Activated naive CD4-positive, alpha-beta T cell treated with anti-CD3 and anti-CD28 coated beads for 36 hours (primary cell): ENCODE results near the gene IGSF9B. TPM values are rescaled to one million over a fixed set of nuclear protein-coding genes. Genes with fewer than 3 reads are reported as not detected.

Experiments used
- CTCF ChIA-PET: fragments of 350-600 bp; sonication (Branson Sonifier 250); formaldehyde crosslinking; loops from one replicate; lab custom pipeline; 2021; ENCODE audit warnings: antibody characterized with exemption; lab: Charles Lee
- DNase-seq: peaks from one replicate; pipeline ENCODE4 v3.0.0-alpha.2; 2020
- H3K27ac Mint-ChIP-seq: one replicate; pipeline ENCODE4 v1.8.0; 2021; ENCODE audit warnings: mild to moderate bottlenecking, mixed read lengths
- H3K27me3 Mint-ChIP-seq: one replicate; pipeline ENCODE4 v1.8.0; 2021; ENCODE audit warnings: low read depth, mixed read lengths
- H3K36me3 Mint-ChIP-seq: one replicate; pipeline ENCODE4 v1.8.0; 2021; ENCODE audit warnings: low read depth, mixed read lengths
- H3K4me1 Mint-ChIP-seq: one replicate; pipeline ENCODE4 v1.8.0; 2021; ENCODE audit warnings: low read depth, mixed read lengths
- H3K4me3 Mint-ChIP-seq: one replicate; pipeline ENCODE4 v1.8.0; 2021; ENCODE audit warnings: mild to moderate bottlenecking, moderate library complexity, mixed read lengths
- H3K9me3 Mint-ChIP-seq: one replicate; pipeline ENCODE4 v1.8.0; 2021; ENCODE audit warnings: mixed read lengths
- intact Hi-C: fragments of 100-400 bp; cut with micrococcal nuclease; formaldehyde crosslinking; loops from one replicate; pipeline ENCODE4 v1.15.1; 2023
- total RNA-seq, 2 experiments: library from RNA; stranded (reverse); gene quantifications; one replicate each; pipeline ENCODE4 v1.2.3, GENCODE V29; 2021

Gene IGSF9B
- total RNA-seq, 2 experiments from 2014 or later = 26.5 to 34.0 TPM

DNA sequence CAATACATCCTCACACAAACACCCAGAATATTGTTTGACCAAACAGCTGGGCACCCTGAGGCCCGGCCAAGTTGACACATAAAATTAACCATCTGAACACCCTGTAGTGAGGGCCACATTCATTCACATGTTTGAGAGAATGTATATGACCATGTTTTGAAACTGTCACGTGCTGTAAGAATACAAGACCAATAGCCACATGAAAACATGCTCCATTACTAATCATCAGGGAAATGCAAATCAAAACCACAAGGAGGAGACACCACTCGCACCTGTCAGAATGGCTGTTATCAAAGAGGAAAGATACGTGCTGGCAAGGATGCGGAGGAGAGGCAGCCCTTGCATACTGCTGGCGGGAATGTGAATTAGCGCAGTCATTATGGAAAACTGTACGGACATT lies 38.3 kb upstream of the IGSF9B start:
- CTCF ChIA-PET = no interaction called here
- H3K27ac Mint-ChIP-seq = no peak overlapping the region
- no peaks in the 10 kb centered on the region for H3K36me3 Mint-ChIP-seq
- H3K4me3 Mint-ChIP-seq = no peak overlapping the region
- DNase-seq = no peak
- no peaks in the 10 kb centered on the region for H3K9me3 Mint-ChIP-seq
- H3K4me1 Mint-ChIP-seq = peaks cover 6% of the 10 kb centered on the region
- H3K27me3 Mint-ChIP-seq = no peaks in the 10 kb centered on the region
- intact Hi-C loops = no loop called here

DNA sequence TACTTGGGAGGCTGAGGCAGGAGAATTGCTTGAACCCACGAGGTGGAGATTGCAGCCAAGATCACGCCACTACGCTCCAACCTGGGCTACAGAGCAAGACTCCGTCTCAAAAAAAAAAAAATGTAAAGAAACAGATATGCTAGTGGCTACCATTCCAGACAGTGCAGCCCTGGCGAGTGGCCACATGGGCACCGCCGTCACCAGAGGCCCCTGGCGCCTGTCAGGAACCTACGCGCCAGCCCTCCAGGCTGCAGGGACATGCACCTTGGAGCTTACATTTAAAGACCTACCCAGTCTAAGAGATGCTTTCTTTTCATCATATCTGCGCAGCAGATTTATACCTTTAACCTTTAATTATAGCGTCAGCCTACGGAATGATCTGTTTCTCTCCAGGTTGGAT lies 37.2 kb upstream of the IGSF9B start:
- CTCF ChIA-PET = no interaction called here
- no peak overlapping the region for H3K27ac Mint-ChIP-seq

DNA sequence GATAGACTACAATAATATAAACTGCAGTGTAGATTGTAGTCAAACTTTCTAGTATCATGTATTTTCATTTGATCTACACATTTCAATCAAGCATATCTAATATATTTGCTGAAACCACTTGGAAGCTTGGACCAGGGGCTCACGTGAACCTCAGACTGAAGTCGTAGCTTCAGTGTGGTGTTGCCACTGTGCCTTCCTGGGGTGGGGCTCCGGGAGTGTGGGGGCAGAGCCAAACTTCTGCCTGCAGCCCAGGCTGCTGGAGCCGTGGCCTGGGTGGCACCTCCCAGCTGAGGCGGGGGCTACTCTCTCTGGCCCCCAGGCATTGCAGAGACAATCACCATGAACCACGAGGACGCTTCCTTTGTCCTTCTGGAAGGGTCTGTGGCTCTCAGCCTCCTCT lies 36.3 kb upstream of the IGSF9B start:
- intact Hi-C loops = no loop called here
- Mint-ChIP-seq H3K9me3 (no peaks in the 10 kb centered on the region), H3K27ac (no peak overlapping the region), H3K36me3 (no peaks in the 10 kb centered on the region), H3K27me3 (no peaks in the 10 kb centered on the region), H3K4me3 (no peak overlapping the region), H3K4me1 (peaks cover 6% of the 10 kb centered on the region)
- CTCF ChIA-PET = interaction anchor here (0.6 kb wide), 1 partner anchor 134 kb away, joined by 4 read pairs; no protein-coding TSS in a partner anchor
- DNase-seq = no peak

More for the DNA sequence above, 37.2 kb upstream of the IGSF9B start:
- H3K4me1 Mint-ChIP-seq = peaks cover 6% of the 10 kb centered on the region
- H3K27me3 Mint-ChIP-seq = no peaks in the 10 kb centered on the region
- H3K9me3 Mint-ChIP-seq = no peaks in the 10 kb centered on the region
- intact Hi-C loops = no loop called here
- no peaks in the 10 kb centered on the region for H3K36me3 Mint-ChIP-seq
- DNase-seq = no peak
- H3K4me3 Mint-ChIP-seq = no peak overlapping the region

DNA sequence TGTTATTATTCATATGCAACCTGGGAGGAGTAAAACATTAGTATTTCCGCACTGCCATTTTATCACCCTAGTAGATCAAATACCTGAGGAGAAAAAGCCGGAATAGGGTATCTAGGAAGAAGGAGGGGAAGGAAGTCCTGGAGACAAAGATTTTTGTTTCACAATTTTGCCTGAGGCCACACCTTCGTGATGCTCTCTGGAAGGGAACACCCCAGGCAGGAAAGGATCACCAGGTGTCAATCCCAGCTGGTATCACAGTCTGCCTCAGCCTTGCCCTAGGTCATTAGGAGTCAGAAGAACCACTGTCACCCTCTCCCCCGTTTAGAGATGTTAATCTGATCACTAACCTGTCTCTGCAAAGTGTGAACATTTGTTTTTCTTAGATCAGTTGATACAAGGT lies 35.4 kb upstream of the IGSF9B start:
- H3K4me1 Mint-ChIP-seq = peaks cover 6% of the 10 kb centered on the region
- H3K4me3 Mint-ChIP-seq = no peak overlapping the region
- no peaks in the 10 kb centered on the region for H3K9me3 Mint-ChIP-seq
- no peaks in the 10 kb centered on the region for H3K36me3 Mint-ChIP-seq
- intact Hi-C loops = no loop called here
- no peak for DNase-seq
- CTCF ChIA-PET = no interaction called here
- no peak overlapping the region for H3K27ac Mint-ChIP-seq
- no peaks in the 10 kb centered on the region for H3K27me3 Mint-ChIP-seq

DNA sequence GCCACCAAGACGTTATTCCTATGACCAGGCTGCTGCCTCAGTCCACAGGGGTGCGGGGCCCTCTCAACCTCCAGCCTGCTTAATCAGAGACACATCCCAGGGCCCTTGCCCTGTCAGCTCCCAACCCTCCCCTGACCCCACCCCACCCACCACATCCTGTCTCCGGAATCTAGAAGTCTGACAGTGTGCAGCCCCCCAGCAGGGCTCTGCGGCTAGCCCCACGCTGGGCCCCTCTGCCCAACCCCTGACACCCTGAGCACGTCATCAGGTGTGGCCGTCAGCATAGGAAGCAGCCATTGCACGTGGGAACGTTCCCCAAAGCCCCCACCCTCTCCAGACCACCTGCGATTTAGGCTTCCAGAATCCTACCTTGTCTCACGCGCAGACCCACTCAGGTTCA lies 34.3 kb upstream of the IGSF9B start:
- DNase-seq = no peak
- Mint-ChIP-seq H3K36me3 (no peaks in the 10 kb centered on the region), H3K9me3 (no peaks in the 10 kb centered on the region), H3K4me1 (peaks cover 6% of the 10 kb centered on the region), H3K4me3 (no peak overlapping the region), H3K27ac (no peak overlapping the region), H3K27me3 (no peaks in the 10 kb centered on the region)
- CTCF ChIA-PET = no interaction called here
- intact Hi-C loops = no loop called here

DNA sequence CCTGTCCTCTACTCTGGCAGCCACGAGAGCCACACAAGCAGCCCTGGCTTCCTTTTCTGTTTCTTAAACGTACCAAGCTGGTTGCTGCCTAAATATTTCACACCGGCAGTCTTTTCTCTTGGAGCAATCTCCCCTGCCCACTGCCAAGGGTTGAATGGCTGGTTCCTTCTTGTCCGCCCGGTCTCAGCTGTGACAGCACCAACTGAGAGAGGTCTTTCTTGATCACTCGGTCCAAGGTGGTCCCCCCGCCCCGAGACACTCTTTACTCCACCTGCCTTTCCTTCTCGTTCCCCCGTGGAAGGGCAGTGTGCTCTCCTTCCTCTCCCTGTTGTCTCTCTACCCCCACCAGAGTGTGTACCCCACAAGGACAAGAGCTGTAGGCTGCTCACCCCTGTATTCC lies 33.7 kb upstream of the IGSF9B start:
- Mint-ChIP-seq H3K36me3 (no peaks in the 10 kb centered on the region), H3K27me3 (no peaks in the 10 kb centered on the region), H3K9me3 (no peaks in the 10 kb centered on the region), H3K4me3 (no peak overlapping the region), H3K4me1 (peaks cover 6% of the 10 kb centered on the region), H3K27ac (no peak overlapping the region)
- CTCF ChIA-PET = no interaction called here
- intact Hi-C loops = no loop called here
- no peak for DNase-seq

DNA sequence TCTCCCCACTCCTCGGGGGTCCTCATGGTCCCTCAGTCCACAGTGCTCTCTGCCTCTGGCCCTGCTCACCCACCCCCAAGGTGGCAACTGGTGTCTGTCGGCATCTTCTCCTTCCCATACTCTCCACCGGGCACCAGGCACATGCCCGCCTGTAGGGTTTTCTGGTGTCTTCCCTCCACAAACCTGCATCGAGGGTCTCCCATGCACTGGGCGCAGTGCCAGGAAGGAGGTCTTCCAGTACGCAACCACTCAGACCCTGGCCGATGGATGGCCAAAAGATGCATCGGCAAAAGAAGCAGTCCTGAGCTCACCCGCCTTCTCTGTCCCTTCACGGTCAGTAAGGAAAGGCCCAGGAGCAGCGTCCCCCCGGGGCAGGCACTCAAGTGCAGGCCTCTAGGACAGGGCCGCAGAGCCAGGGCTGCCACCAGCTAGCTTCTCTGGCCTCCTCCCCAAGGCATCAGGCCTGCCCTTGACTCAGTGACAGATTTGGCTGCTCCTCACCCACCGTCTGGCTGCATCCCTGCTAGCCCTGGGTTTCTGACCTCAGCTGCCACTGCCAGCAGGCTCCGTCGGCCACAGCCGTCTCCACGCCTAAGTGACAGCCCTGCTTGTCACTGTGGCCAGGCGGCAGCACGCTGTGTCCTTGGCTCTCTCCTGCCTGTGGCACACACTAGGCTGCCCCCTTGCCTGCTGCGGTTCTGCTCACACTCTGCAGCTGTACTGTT lies 32.1 kb upstream of the IGSF9B start:
- CTCF ChIA-PET = interaction anchor here (0.6 to 1.1 kb wide), 2 partner anchors 30 to 61 kb away, joined by 3 to 4 read pairs; no protein-coding TSS in a partner anchor
- no peak for DNase-seq
- no peak overlapping the region for H3K4me3 Mint-ChIP-seq
- no peaks in the 10 kb centered on the region for H3K36me3 Mint-ChIP-seq
- H3K4me1 Mint-ChIP-seq = peaks cover 6% of the 10 kb centered on the region
- no peak overlapping the region for H3K27ac Mint-ChIP-seq
- intact Hi-C loops = no loop called here
- H3K27me3 Mint-ChIP-seq = no peaks in the 10 kb centered on the region
- no peaks in the 10 kb centered on the region for H3K9me3 Mint-ChIP-seq

DNA sequence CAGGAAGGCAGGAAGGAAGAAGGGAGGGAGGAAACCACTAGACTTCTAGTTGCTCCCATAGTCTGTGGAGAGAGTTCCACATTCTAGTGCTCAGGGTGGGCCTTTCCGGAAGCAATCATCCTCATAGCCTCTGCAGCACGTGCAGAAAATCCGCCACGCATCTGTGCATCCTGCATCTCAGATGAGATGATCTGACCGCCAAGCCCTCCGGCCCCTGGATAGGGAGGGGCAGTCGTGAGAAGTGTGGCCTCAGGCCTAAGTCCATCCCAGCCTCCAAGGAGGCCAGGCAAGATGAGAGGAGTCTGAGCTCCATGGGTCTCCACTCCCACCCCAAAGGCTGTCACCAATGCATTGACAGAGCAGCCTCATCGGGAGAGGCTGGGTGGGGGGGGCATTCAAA lies 30.4 kb upstream of the IGSF9B start:
- H3K36me3 Mint-ChIP-seq = no peaks in the 10 kb centered on the region
- H3K9me3 Mint-ChIP-seq = no peaks in the 10 kb centered on the region
- no peak overlapping the region for H3K27ac Mint-ChIP-seq
- CTCF ChIA-PET = no interaction called here
- no peaks in the 10 kb centered on the region for H3K27me3 Mint-ChIP-seq
- H3K4me3 Mint-ChIP-seq = no peak overlapping the region
- peaks cover 6% of the 10 kb centered on the region for H3K4me1 Mint-ChIP-seq
- no peak for DNase-seq
- intact Hi-C loops = no loop called here

DNA sequence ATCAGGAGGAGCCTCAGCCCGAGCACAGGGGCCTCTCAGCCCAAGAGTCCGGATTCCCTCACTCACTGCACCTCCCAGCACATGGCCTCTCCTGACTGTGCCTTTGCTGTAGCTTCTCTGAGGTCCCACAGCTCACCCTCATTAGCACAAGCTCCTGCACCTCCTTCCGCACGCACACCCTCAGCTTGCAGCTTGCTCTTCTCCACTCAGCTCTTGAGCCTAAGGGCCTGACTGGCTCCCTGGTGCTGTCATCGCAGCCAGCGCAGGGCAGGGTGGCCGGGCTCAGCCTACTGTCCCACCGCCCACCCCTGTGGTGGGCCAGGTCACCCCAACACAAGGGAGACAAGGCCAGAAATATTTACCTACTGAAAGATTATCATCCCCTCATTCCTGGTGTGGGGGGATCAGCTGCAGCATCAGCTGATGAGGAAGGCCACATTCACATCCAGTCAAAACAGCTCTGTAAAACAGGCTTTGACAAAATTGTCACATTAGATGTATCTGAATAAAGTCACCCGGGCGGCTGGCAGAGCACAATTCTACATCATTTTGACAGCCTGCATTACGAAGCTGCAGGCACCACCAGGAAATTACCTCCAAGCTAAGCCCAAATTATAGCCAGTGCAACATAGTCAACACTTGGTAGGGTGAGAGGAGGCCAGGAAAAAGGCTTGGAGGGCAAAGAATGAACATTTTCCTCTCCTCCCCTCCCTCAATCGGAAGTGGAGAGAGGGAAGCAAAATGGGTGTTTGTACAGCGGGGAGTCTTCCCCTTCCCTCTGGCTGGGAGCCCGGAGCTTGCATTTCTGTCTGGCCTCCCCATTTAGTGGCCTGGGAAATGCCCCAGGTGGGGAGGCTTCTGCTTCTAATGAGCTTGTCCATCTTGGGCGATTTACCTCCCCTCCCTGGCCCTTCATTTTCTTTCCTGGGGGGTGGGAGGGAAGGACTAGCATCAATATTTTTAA lies 29.5 kb upstream of the IGSF9B start:
- CTCF ChIA-PET = interaction anchor here (0.6 to 1.2 kb wide), 3 partner anchors 14 to 165 kb away, joined by 3 to 5 read pairs (median 3); no protein-coding TSS in a partner anchor
- H3K9me3 Mint-ChIP-seq = no peaks in the 10 kb centered on the region
- intact Hi-C loops = no loop called here
- no peaks in the 10 kb centered on the region for H3K27me3 Mint-ChIP-seq
- H3K4me1 Mint-ChIP-seq = peaks cover 6% of the 10 kb centered on the region
- no peak for DNase-seq
- no peak overlapping the region for H3K27ac Mint-ChIP-seq
- H3K36me3 Mint-ChIP-seq = no peaks in the 10 kb centered on the region
- H3K4me3 Mint-ChIP-seq = no peak overlapping the region

DNA sequence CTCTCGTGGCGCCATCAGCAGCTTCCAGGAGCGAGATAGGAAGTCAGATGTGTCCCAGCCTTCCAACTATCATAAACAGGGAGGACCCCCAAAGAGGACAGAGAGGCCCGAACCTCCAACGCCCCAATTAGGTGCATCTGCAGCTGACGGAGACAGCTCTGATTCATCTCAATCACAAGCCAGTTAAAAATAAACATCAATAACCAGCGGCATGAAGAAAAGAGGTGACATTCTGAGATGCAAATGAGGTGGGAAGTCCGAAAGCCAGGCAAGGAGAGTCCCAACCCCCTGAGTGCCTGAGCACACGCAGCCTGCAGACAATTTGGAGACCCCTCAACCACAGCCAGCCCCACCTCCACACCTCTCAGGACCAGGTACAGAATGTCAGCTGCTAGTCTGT lies 28.1 kb upstream of the IGSF9B start:
- H3K36me3 Mint-ChIP-seq = no peaks in the 10 kb centered on the region
- H3K9me3 Mint-ChIP-seq = no peaks in the 10 kb centered on the region
- H3K4me1 Mint-ChIP-seq = no peaks in the 10 kb centered on the region
- no peak overlapping the region for H3K4me3 Mint-ChIP-seq
- no peaks in the 10 kb centered on the region for H3K27me3 Mint-ChIP-seq
- no peak overlapping the region for H3K27ac Mint-ChIP-seq
- intact Hi-C loops = no loop called here
- DNase-seq = no peak
- CTCF ChIA-PET = no interaction called here

DNA sequence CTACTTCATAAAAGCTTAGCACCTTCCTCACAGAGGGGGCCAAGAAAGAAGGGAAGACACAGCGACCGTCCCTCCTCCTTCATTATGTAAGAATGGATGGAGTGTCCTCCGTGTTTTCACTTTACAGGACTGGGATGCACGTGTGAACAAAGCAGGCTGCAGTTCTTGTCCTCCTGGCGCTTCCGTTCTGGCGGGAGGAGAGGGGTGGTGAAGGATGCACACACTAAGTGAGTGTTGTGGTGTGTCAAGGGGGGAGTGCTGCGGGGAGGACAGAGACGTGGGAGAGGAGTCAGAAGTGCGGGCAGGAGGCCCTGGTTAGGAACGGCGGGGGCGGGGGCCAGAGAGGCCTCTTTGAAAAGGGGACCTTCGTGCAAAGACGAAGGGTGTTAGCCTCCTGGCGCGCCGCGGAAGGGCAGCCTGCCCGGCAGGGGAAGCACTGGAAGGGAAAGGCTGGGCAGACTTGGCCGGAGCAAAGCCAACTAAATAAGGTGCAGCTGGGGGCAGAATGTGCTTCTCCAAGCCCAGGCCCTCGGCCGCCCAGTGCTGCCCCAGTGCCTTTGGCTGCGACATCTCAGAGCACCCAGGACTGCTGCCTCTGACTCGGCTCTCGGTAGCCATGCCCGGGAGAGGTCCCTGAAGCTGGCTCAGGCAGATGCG lies 27.0 kb upstream of the IGSF9B start:
- H3K9me3 Mint-ChIP-seq = no peaks in the 10 kb centered on the region
- no peaks in the 10 kb centered on the region for H3K36me3 Mint-ChIP-seq
- intact Hi-C loops = no loop called here
- no peaks in the 10 kb centered on the region for H3K27me3 Mint-ChIP-seq
- no peak for DNase-seq
- no peak overlapping the region for H3K27ac Mint-ChIP-seq
- no peaks in the 10 kb centered on the region for H3K4me1 Mint-ChIP-seq
- CTCF ChIA-PET = no interaction called here
- no peak overlapping the region for H3K4me3 Mint-ChIP-seq

DNA sequence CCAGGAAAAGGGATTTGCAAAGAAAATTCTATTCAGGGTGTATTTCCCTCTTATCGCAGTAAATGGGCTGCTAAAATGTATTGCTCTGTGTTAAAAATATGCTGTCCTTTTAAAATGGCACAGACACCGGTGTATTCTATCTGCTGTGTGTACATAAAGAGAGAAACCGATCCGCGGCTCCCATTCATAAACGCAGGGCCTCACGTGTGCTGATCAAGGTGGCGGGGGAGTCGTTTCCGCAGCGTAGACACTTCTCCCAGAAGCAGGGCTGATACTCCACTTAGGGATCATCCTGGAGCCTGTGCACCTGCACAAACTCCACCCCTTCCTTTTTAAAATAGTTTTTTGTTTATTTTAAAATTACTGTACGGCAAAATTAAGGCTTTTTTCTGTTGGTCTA lies 26.1 kb upstream of the IGSF9B start:
- H3K27me3 Mint-ChIP-seq = no peaks in the 10 kb centered on the region
- DNase-seq = no peak
- intact Hi-C loops = no loop called here
- H3K9me3 Mint-ChIP-seq = no peaks in the 10 kb centered on the region
- H3K27ac Mint-ChIP-seq = no peak overlapping the region
- H3K4me1 Mint-ChIP-seq = no peaks in the 10 kb centered on the region
- H3K4me3 Mint-ChIP-seq = no peak overlapping the region
- H3K36me3 Mint-ChIP-seq = no peaks in the 10 kb centered on the region
- CTCF ChIA-PET = interaction anchor here (1.3 kb wide), 1 partner anchor 67 kb away, joined by 3 read pairs; no protein-coding TSS in a partner anchor
